CD4-positive, alpha-beta memory T cell (primary cell): ENCODE data around the gene HTR2A. TPM values are rescaled to one million over a fixed set of nuclear protein-coding genes. Genes with fewer than 3 reads are reported as not detected.

ENCODE experiments used
- CTCF ChIA-PET: fragments of 350-600 bp; sonication (Branson Sonifier 250); formaldehyde crosslinking; loops from one replicate; lab custom pipeline; 2021; ENCODE audit warnings: inconsistent platforms; ENCODE audit not compliant: partially characterized antibody; lab: Charles Lee
- POLR2A ChIA-PET: fragments of 350-600 bp; sonication (Branson Sonifier 250); formaldehyde crosslinking; loops from one replicate; lab custom pipeline; 2021; ENCODE audit not compliant: partially characterized antibody; lab: Charles Lee
- DNase-seq, 5 donors: peaks; one replicate each; pipeline versions ENCODE4 v3.0.0 to v3.0.0-alpha.2; 2020 to 2022; ENCODE audit warnings: mixed read lengths in 1 of 5
- H3K27ac ChIP-seq: one replicate; pipeline ENCODE4 v1.7.0; 2013; ENCODE audit warnings: low read depth, low read length
- H3K27me3 ChIP-seq: 2 replicates; pipeline ENCODE4 v1.7.0; 2013; ENCODE audit warnings: mild to moderate bottlenecking, low read length, moderate library complexity; ENCODE audit not compliant: insufficient read depth
- H3K36me3 ChIP-seq: 2 replicates; pipeline ENCODE4 v1.7.0; 2013; ENCODE audit warnings: mild to moderate bottlenecking, low read length, moderate library complexity; ENCODE audit not compliant: insufficient read depth
- H3K4me1 ChIP-seq: 2 replicates; pipeline ENCODE4 v1.7.0; 2013; ENCODE audit warnings: mild to moderate bottlenecking, low read length, moderate library complexity; ENCODE audit not compliant: insufficient read depth
- H3K4me3 ChIP-seq, 2 donors: one replicate each; pipeline ENCODE4 v1.7.0; 2013; ENCODE audit warnings: low read length in 2 of 2, mild to moderate bottlenecking in 1 of 2
- H3K9me3 ChIP-seq, 2 donors: one replicate each; pipeline ENCODE4 v1.7.0; 2013; ENCODE audit warnings: low read length in 2 of 2, control low read depth in 1 of 2; ENCODE audit not compliant: control insufficient read depth in 1 of 2
- H3K27ac Mint-ChIP-seq, 7 donors: one replicate each; pipeline ENCODE4 v1.8.0; 2020 to 2021; ENCODE audit warnings: mixed read lengths in 7 of 7, mild to moderate bottlenecking in 6 of 7, inconsistent platforms in 3 of 7, moderate library complexity in 3 of 7
- H3K27me3 Mint-ChIP-seq, 2 donors: one replicate each; pipeline ENCODE4 v1.8.0; 2020 to 2021; ENCODE audit warnings: mixed read lengths in 2 of 2
- H3K36me3 Mint-ChIP-seq, 2 donors: one replicate each; pipeline ENCODE4 v1.8.0; 2020 to 2021; ENCODE audit warnings: mixed read lengths in 2 of 2, inconsistent platforms in 1 of 2, mild to moderate bottlenecking in 1 of 2
- H3K4me1 Mint-ChIP-seq, 4 donors: one replicate each; pipeline ENCODE4 v1.8.0; 2020 to 2021; ENCODE audit warnings: mixed read lengths in 4 of 4, mild to moderate bottlenecking in 1 of 4
- H3K4me3 Mint-ChIP-seq, 8 donors: one replicate each; pipeline ENCODE4 v1.8.0; 2020 to 2021; ENCODE audit warnings: mixed read lengths in 8 of 8, mild to moderate bottlenecking in 7 of 8, moderate library complexity in 6 of 8, inconsistent platforms in 3 of 8
- H3K9me3 Mint-ChIP-seq, 8 donors: one replicate each; pipeline ENCODE4 v1.8.0; 2020 to 2021; ENCODE audit warnings: mixed read lengths in 8 of 8, mild to moderate bottlenecking in 5 of 8, inconsistent platforms in 3 of 8, moderate library complexity in 1 of 8
- intact Hi-C: fragments of 100-400 bp; cut with micrococcal nuclease; formaldehyde crosslinking; loops from one replicate; pipeline ENCODE4 v1.15.1; 2023
- polyA plus RNA-seq, 2 donors: library from polyadenylated mRNA; unstranded; fragments of 300-500 nt; fragmentation: Illumina TruSeq; gene quantifications; one replicate each; pipeline ENCODE4 v1.2.3, GENCODE V29; 2021
- total RNA-seq, 2 experiments: library from RNA; stranded (reverse); gene quantifications; one replicate each; pipeline ENCODE4 v1.2.3, GENCODE V29; 2021

Gene HTR2A
- total and polyA plus RNA-seq, 4 experiments from 2014 or later = not detected

- peaks cover 18 to 21% of the 10 kb centered on the region in 2 donors for H3K27me3 Mint-ChIP-seq
- no peaks in the 10 kb centered on the region for H3K27me3 ChIP-seq
- H3K36me3 ChIP-seq = no peaks in the 10 kb centered on the region
- H3K36me3 Mint-ChIP-seq = no peaks in the 10 kb centered on the region
- intact Hi-C loops = no loop called here
- H3K4me3 Mint-ChIP-seq = no peak overlapping the region
- no peaks in the 10 kb centered on the region for H3K4me1 ChIP-seq
- no peaks in the 10 kb centered on the region for H3K9me3 Mint-ChIP-seq
- DNase-seq = no peak
- H3K27ac ChIP-seq = no peak overlapping the region
- ChIA-PET CTCF (no interaction called here), POLR2A (no interaction called here)
- H3K4me3 ChIP-seq = no peak overlapping the region
- no peaks in the 10 kb centered on the region for H3K9me3 ChIP-seq
- H3K27ac Mint-ChIP-seq = no peak overlapping the region
- no peaks in the 10 kb centered on the region for H3K4me1 Mint-ChIP-seq
Measured at GRCh38 chr13:46874006-46874405, 22.8 kb downstream of the HTR2A start.

GRCh38 chr13:46871557-46871956 is 25.3 kb downstream of the HTR2A start:
- H3K4me1 Mint-ChIP-seq = no peaks in the 10 kb centered on the region
- ChIA-PET CTCF (interaction anchor here (1.1 kb wide), 1 partner anchor 24 kb away, joined by 3 read pairs; no protein-coding TSS in a partner anchor), POLR2A (no interaction called here)
- intact Hi-C loops = no loop called here
- H3K27ac Mint-ChIP-seq = no peak overlapping the region
- DNase-seq = no peak
- Histone ChIP-seq H3K4me3 (no peak overlapping the region), H3K36me3 (no peaks in the 10 kb centered on the region), H3K27me3 (no peaks in the 10 kb centered on the region), H3K9me3 (no peaks in the 10 kb centered on the region), H3K27ac (no peak overlapping the region), H3K4me1 (no peaks in the 10 kb centered on the region)
- no peak overlapping the region for H3K4me3 Mint-ChIP-seq
- peaks cover 8 to 9% of the 10 kb centered on the region in 2 donors for H3K27me3 Mint-ChIP-seq
- no peaks in the 10 kb centered on the region for H3K36me3 Mint-ChIP-seq
- no peaks in the 10 kb centered on the region for H3K9me3 Mint-ChIP-seq

GRCh38 chr13:46868091-46868490 is 28.8 kb downstream of the HTR2A start:
- H3K27me3 ChIP-seq = peaks cover 3% of the 10 kb centered on the region
- Mint-ChIP-seq H3K27me3 (peaks cover 6 to 8% of the 10 kb centered on the region in 2 donors), H3K36me3 (no peaks in the 10 kb centered on the region), H3K4me1 (no peaks in the 10 kb centered on the region), H3K4me3 (no peak overlapping the region), H3K27ac (no peak overlapping the region), H3K9me3 (no peaks in the 10 kb centered on the region)
- no peak overlapping the region for H3K27ac ChIP-seq
- ChIA-PET POLR2A (no interaction called here), CTCF (no interaction called here)
- no peak for DNase-seq
- intact Hi-C loops = no loop called here
- H3K4me1 ChIP-seq = no peaks in the 10 kb centered on the region
- H3K36me3 ChIP-seq = no peaks in the 10 kb centered on the region
- H3K9me3 ChIP-seq = no peaks in the 10 kb centered on the region
- H3K4me3 ChIP-seq = no peak overlapping the region

- no peaks in the 10 kb centered on the region for H3K9me3 ChIP-seq
- no peak for DNase-seq
Measured at GRCh38 chr13:46866150-46866549, 30.7 kb downstream of the HTR2A start.

GRCh38 chr13:46864941-46865340 is 31.9 kb downstream of the HTR2A start:
- ChIA-PET POLR2A (no interaction called here), CTCF (interaction anchor here (1.0 kb wide), 1 partner anchor 28 kb away, joined by 3 read pairs; no protein-coding TSS in a partner anchor)
- Mint-ChIP-seq H3K9me3 (no peaks in the 10 kb centered on the region), H3K27ac (no peak overlapping the region), H3K4me3 (no peak overlapping the region), H3K27me3 (peaks cover 4 to 6% of the 10 kb centered on the region in 2 donors), H3K36me3 (no peaks in the 10 kb centered on the region), H3K4me1 (no peaks in the 10 kb centered on the region)
- H3K27me3 ChIP-seq = peaks cover 3% of the 10 kb centered on the region
- no peaks in the 10 kb centered on the region for H3K36me3 ChIP-seq
- H3K9me3 ChIP-seq = no peaks in the 10 kb centered on the region
- no peaks in the 10 kb centered on the region for H3K4me1 ChIP-seq
- H3K4me3 ChIP-seq = no peak overlapping the region
- no peak for DNase-seq
- H3K27ac ChIP-seq = no peak overlapping the region
- intact Hi-C loops = no loop called here

More at GRCh38 chr13:46866150-46866549, 30.7 kb downstream of the HTR2A start:
- H3K9me3 Mint-ChIP-seq = no peaks in the 10 kb centered on the region
- Histone ChIP-seq H3K36me3 (no peaks in the 10 kb centered on the region), H3K4me1 (no peaks in the 10 kb centered on the region), H3K4me3 (no peak overlapping the region), H3K27me3 (peaks cover 3% of the 10 kb centered on the region), H3K27ac (no peak overlapping the region)
- no peaks in the 10 kb centered on the region for H3K4me1 Mint-ChIP-seq
- no peak overlapping the region for H3K27ac Mint-ChIP-seq
- H3K36me3 Mint-ChIP-seq = no peaks in the 10 kb centered on the region
- ChIA-PET CTCF (no interaction called here), POLR2A (no interaction called here)
- no peak overlapping the region for H3K4me3 Mint-ChIP-seq
- peaks cover 3% of the 10 kb centered on the region in 2 donors for H3K27me3 Mint-ChIP-seq
- intact Hi-C loops = no loop called here

GRCh38 chr13:46861959-46862358 is 34.9 kb downstream of the HTR2A start:
- Mint-ChIP-seq H3K27ac (no peak overlapping the region), H3K36me3 (no peaks in the 10 kb centered on the region), H3K9me3 (no peaks in the 10 kb centered on the region), H3K4me3 (no peak overlapping the region), H3K27me3 (peaks cover 4 to 10% of the 10 kb centered on the region in 2 donors), H3K4me1 (no peaks in the 10 kb centered on the region)
- intact Hi-C loops = no loop called here
- Histone ChIP-seq H3K27ac (no peak overlapping the region), H3K27me3 (peaks cover 3% of the 10 kb centered on the region), H3K4me1 (no peaks in the 10 kb centered on the region), H3K36me3 (no peaks in the 10 kb centered on the region), H3K9me3 (no peaks in the 10 kb centered on the region), H3K4me3 (no peak overlapping the region)
- DNase-seq = no peak
- ChIA-PET CTCF (interaction anchor here (1.1 kb wide), 1 partner anchor 18 kb away, joined by 3 read pairs; no protein-coding TSS in a partner anchor), POLR2A (no interaction called here)

- H3K4me3 ChIP-seq = no peak overlapping the region
- Mint-ChIP-seq H3K4me1 (no peaks in the 10 kb centered on the region), H3K27me3 (peaks cover 3 to 10% of the 10 kb centered on the region in 2 donors), H3K36me3 (no peaks in the 10 kb centered on the region), H3K4me3 (no peak overlapping the region), H3K27ac (no peak overlapping the region), H3K9me3 (no peaks in the 10 kb centered on the region)
- no peak for DNase-seq
- H3K27me3 ChIP-seq = peaks cover 3% of the 10 kb centered on the region
- POLR2A ChIA-PET = no interaction called here
- no peaks in the 10 kb centered on the region for H3K36me3 ChIP-seq
- H3K4me1 ChIP-seq = no peaks in the 10 kb centered on the region
- intact Hi-C loops = no loop called here
- no peaks in the 10 kb centered on the region for H3K9me3 ChIP-seq
- no peak overlapping the region for H3K27ac ChIP-seq
- CTCF ChIA-PET = interaction anchor here (0.9 kb wide), 1 partner anchor 10 kb away, joined by 3 read pairs; no protein-coding TSS in a partner anchor
Measured at GRCh38 chr13:46860722-46861121, 36.1 kb downstream of the HTR2A start.
